ENCODE data around the gene IL19. TPM values are rescaled to one million over a fixed set of nuclear protein-coding genes. Genes with fewer than 3 reads are reported as not detected.
"Not testable (repeated sequence)": the region's sequence is repeated elsewhere in the genome, so short reads cannot be mapped to it uniquely, and the experiment has no call there.

Gene IL19
- total RNA-seq, 1 experiment from 2014 or later = not detected

- DNase-seq (ENCODE audit: low read depth) = no peak
Measured at GRCh38 chr1:206831650-206832049, 61.1 kb downstream of the IL19 start.

- DNase-seq (ENCODE audit: low read depth) = no peak
Measured at GRCh38 chr1:206832352-206832880, 61.8 kb downstream of the IL19 start.

GRCh38 chr1:206833106-206833680 is 62.6 kb downstream of the IL19 start:
- DNase-seq (ENCODE audit: low read depth) = no peak

- DNase-seq (ENCODE audit: low read depth) = no peak
Measured at GRCh38 chr1:206833801-206834200, 63.2 kb downstream of the IL19 start.

- DNase-seq (ENCODE audit: low read depth) = no peak
Measured at GRCh38 chr1:206834217-206834616, 63.6 kb downstream of the IL19 start.

GRCh38 chr1:206834711-206835110 is 64.1 kb downstream of the IL19 start:
- no peak for DNase-seq (ENCODE audit: low read depth)

GRCh38 chr1:206835186-206835585 is 64.6 kb downstream of the IL19 start:
- peak; percentile 38 for DNase-seq (ENCODE audit: low read depth)

GRCh38 chr1:206836111-206836510 is 65.5 kb downstream of the IL19 start:
- DNase-seq (ENCODE audit: low read depth) = peak; percentile 71

- DNase-seq (ENCODE audit: low read depth) = peak; percentile 47
Measured at GRCh38 chr1:206839006-206839560, 68.5 kb downstream of the IL19 start.

GRCh38 chr1:206839857-206840256 is 69.3 kb downstream of the IL19 start:
- DNase-seq (ENCODE audit: low read depth) = peak; percentile 89

- no peak for DNase-seq (ENCODE audit: low read depth)
Measured at GRCh38 chr1:206841609-206842323, 71.2 kb downstream of the IL19 start.

- DNase-seq (ENCODE audit: low read depth) = peak; percentile 54
Measured at GRCh38 chr1:206842854-206843253, 72.3 kb downstream of the IL19 start.

GRCh38 chr1:206843626-206844025 is 73.1 kb downstream of the IL19 start:
- no peak for DNase-seq (ENCODE audit: low read depth)

- no peak for DNase-seq (ENCODE audit: low read depth)
Measured at GRCh38 chr1:206846487-206846886, 75.9 kb downstream of the IL19 start.

GRCh38 chr1:206847337-206847834 is 76.8 kb downstream of the IL19 start:
- no peak for DNase-seq (ENCODE audit: low read depth)

GRCh38 chr1:206847946-206848345 is 77.4 kb downstream of the IL19 start:
- no peak for DNase-seq (ENCODE audit: low read depth)

- DNase-seq (ENCODE audit: low read depth) = peak; percentile 38
Measured at GRCh38 chr1:206850401-206850800, 79.8 kb downstream of the IL19 start.

- DNase-seq (ENCODE audit: low read depth) = peak; percentile 80
Measured at GRCh38 chr1:206851341-206852010, 80.9 kb downstream of the IL19 start.

- not testable (repeated sequence) for DNase-seq (ENCODE audit: low read depth)
Measured at GRCh38 chr1:206852662-206853061, 82.1 kb downstream of the IL19 start.

GRCh38 chr1:206853696-206854095 is 83.1 kb downstream of the IL19 start:
- not testable (repeated sequence) for DNase-seq (ENCODE audit: low read depth)

- peak; percentile 37 for DNase-seq (ENCODE audit: low read depth)
Measured at GRCh38 chr1:206854401-206855129, 84.0 kb downstream of the IL19 start.
